Psoas muscle (tissue), 8 donors: ENCODE measurements around the gene KCTD16. TPM values are rescaled to one million over a fixed set of nuclear protein-coding genes. Genes with fewer than 3 reads are reported as not detected.

Experiments used
- ATAC-seq, 4 donors: fragments of 200-7000 bp; cut with Tn5 transposase; one replicate each; pipeline ENCODE4 v1.9.1; 2020; ENCODE audit warnings: moderate library complexity in 3 of 4, mild to moderate bottlenecking in 2 of 4
- DNase-seq, 2 donors: peaks; one replicate each; pipeline ENCODE4 v3.0.0-alpha.2; 2020
- H3K27ac ChIP-seq: fragments of 200-600 bp; one replicate; pipeline ENCODE4 v1.8.0; 2022
- H3K27me3 ChIP-seq, 3 donors: fragments of 200-600 bp in 1 of 3; one replicate each; pipeline versions ENCODE4 v1.6.1 to v1.8.0; 2013 to 2022; ENCODE audit warnings: low read length in 2 of 3, mild to moderate bottlenecking in 2 of 3, moderate library complexity in 1 of 3; ENCODE audit not compliant: insufficient read depth in 3 of 3
- H3K36me3 ChIP-seq, 2 donors: fragments of 200-600 bp in 1 of 2; one replicate each; pipeline versions ENCODE4 v1.6.1 to v1.8.0; 2013 to 2022; ENCODE audit warnings: low read depth in 1 of 2, mild to moderate bottlenecking in 1 of 2, moderate library complexity in 1 of 2; ENCODE audit not compliant: insufficient read depth in 1 of 2
- H3K4me1 ChIP-seq: fragments of 200-600 bp; one replicate; pipeline ENCODE4 v1.8.0; 2022
- H3K4me3 ChIP-seq: fragments of 200-600 bp; one replicate; pipeline ENCODE4 v1.8.0; 2022; ENCODE audit warnings: mild to moderate bottlenecking
- H3K9me3 ChIP-seq: fragments of 200-600 bp; one replicate; pipeline ENCODE4 v1.8.0; 2022
- WGBS, 3 donors: extraction: QIAGEN DNeasy Blood & Tissue Kit; methylation state at CpG; one replicate each; pipeline versions ENCODE4 v1.1.6 to v1.1.7; 2013; 5-methylcytosine and 5-hydroxymethylcytosine counted together
- intact Hi-C, 2 donors: fragments of 100-400 bp; cut with DNase I; formaldehyde crosslinking; loops; one replicate each; pipeline versions ENCODE4 v1.11.0 to v1.14.2; 2022
- polyA plus RNA-seq, 3 donors: library from polyadenylated mRNA; stranded (reverse); fragments of 200-250 nt; gene quantifications; one replicate each; pipeline ENCODE4 v1.2.3, GENCODE V29; 2013
- total RNA-seq, 4 donors: library from RNA; stranded (reverse); fragmentation: NEBNext Ultra II Directional in 2 of 4; extraction: Animal tissue kit (Norgen Biotek cat#: 25700) in 2 of 4; gene quantifications; one replicate each; pipeline versions ENCODE4 v1.2.1 to v1.2.4, GENCODE V29; 2021 to 2023
- TF ChIP-seq, protein P1 (sequence below): fragments of 200-600 bp; IDR thresholded peaks from one replicate; pipeline ENCODE4 v1.8.0; 2022; ENCODE audit warnings: antibody characterized with exemption
- donor health status: healthy with polysubstance abuse.
- donor health status: DM: no; HTN: no; CAD: no; lungs with moderate emphysema.
- donor health status: Bipolar disorder and iron deficiency.
- donor health status: healthy.
- donor health status: DM: yes; HTN: yes; CAD: no.
- donor health status: DM: no; HTN: no; CAD: no.
- donor health status: DM: no; HTN: no; CAD: no.
- donor health status: DM: yes; HTN: yes; CAD: no.

Gene KCTD16
- total and polyA plus RNA-seq, 7 donors: 0.01 to 0.04 (median 0.01) TPM; not detected in 4

DNA sequence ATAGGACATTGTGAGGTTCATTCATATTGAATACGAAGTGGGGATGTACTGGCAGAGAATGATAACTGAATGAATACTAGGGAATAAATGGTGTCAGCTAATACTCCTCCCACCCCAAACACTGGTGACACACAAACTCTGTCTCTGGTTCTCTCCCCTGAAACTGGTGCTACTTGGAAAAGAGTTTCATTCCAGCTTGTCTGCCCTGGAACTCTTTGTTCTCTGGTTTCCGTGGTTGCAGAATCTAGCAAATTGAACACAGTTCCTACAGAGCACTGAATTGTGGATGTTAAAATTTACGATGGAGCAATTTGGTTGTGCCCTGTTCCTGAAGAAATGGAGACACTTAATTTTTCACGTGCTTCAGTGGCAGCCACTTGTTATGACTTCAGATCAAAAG lies 181.7 kb downstream of the KCTD16 start:
- TF ChIP-seq, protein P1, sequence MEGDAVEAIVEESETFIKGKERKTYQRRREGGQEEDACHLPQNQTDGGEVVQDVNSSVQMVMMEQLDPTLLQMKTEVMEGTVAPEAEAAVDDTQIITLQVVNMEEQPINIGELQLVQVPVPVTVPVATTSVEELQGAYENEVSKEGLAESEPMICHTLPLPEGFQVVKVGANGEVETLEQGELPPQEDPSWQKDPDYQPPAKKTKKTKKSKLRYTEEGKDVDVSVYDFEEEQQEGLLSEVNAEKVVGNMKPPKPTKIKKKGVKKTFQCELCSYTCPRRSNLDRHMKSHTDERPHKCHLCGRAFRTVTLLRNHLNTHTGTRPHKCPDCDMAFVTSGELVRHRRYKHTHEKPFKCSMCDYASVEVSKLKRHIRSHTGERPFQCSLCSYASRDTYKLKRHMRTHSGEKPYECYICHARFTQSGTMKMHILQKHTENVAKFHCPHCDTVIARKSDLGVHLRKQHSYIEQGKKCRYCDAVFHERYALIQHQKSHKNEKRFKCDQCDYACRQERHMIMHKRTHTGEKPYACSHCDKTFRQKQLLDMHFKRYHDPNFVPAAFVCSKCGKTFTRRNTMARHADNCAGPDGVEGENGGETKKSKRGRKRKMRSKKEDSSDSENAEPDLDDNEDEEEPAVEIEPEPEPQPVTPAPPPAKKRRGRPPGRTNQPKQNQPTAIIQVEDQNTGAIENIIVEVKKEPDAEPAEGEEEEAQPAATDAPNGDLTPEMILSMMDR: no peak
- DNase-seq (no peak), ATAC-seq (no peak)
- no peak overlapping the region for H3K27ac ChIP-seq
- no peaks in the 10 kb centered on the region for H3K36me3 ChIP-seq
- no peak overlapping the region for H3K4me3 ChIP-seq
- no peaks in the 10 kb centered on the region for H3K9me3 ChIP-seq
- intact Hi-C loops: no loop called here
- H3K4me1 ChIP-seq: no peaks in the 10 kb centered on the region
- no peaks in the 10 kb centered on the region for H3K27me3 ChIP-seq
- 31 to 43% (median 35%) methylated on average over 4 of the region's 4 CpGs for WGBS, 3 donors

DNA sequence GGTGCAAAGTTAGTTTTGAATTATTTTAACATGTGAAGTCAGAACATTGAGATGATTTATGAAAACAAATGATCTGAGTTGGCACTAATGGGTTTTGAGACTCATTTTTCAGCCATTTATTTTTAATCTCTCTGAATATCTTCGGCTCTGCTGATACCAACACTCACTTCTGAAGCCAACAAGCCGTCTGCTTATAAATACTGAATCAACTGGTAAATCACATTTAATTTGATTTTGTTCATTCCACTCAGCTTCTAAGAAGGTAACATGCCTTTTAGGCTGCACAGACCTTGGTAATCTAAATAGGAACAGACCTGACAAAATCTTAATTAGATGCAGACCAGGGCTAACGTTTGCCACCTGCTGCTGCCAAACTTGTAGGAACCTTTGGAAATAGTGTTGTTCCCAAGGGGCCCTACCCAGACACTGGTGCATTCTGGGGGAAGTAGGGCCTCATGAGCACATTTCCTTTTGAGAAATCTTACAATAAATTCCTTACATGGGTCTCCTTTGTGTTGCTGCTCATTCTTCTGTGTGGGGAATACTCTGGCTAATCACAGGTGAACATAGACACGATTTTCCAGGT lies 182.2 kb downstream of the KCTD16 start:
- intact Hi-C loops: no loop called here
- DNase-seq (no peak), ATAC-seq (no peak)
- H3K4me1 ChIP-seq: no peaks in the 10 kb centered on the region
- TF ChIP-seq, protein P1: no peak
- H3K27ac ChIP-seq: no peak overlapping the region
- 22 to 24% (median 24%) methylated on average over 4 of the region's 4 CpGs for WGBS, 3 donors
- no peaks in the 10 kb centered on the region for H3K27me3 ChIP-seq
- no peaks in the 10 kb centered on the region for H3K36me3 ChIP-seq
- no peaks in the 10 kb centered on the region for H3K9me3 ChIP-seq
- no peak overlapping the region for H3K4me3 ChIP-seq

DNA sequence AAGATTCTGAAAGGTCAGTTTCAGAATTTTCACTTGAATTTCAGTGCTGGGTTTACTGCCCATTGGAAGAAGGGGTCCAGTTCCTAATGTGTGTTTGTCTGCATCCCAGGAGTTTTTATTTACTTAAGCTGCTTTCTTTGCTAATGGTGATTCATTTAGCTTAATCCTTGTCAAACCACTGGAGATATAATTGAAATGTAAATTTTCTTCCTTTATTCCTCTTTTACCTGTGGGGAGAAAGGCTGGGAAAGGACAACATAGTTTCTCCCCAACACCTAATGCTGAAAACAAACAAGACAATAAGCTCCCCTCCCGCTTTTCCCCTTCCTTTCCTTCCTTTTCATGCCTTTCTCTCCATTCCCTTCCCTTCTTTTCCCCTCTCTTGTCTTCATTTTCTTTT lies 185.8 kb downstream of the KCTD16 start:
- DNase-seq (no peak), ATAC-seq (no peak)
- Histone ChIP-seq H3K27me3 (no peaks in the 10 kb centered on the region), H3K36me3 (no peaks in the 10 kb centered on the region), H3K4me1 (no peaks in the 10 kb centered on the region), H3K27ac (no peak overlapping the region), H3K4me3 (no peak overlapping the region), H3K9me3 (no peaks in the 10 kb centered on the region)
- 73 to 74% (median 73%) methylated on average over 1 of the region's 1 CpG for WGBS, 3 donors
- TF ChIP-seq, protein P1: no peak
- intact Hi-C loops: no loop called here

DNA sequence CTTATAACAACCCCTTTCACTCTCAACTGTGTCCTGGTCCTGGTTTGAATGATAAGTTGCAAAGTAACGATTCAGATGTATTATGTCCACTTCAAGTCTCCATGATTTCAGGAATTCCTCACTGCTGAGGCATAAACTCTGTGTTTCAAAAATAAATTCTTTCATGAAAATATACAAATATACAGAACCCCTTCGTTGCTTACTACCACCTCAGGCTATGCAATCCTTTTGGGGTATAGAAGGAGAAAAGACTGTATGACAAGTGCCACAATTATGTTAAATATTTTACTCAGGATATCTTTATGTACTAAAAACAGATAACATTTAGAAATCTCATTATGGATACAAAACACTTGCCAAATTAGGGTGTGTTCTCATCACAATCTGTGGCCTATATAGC lies 190.7 kb downstream of the KCTD16 start:
- intact Hi-C loops: no loop called here
- WGBS, 3 donors: 83 to 89% (median 84%) methylated on average over 2 of the region's 2 CpGs
- DNase-seq (no peak), ATAC-seq (no peak)
- no peak overlapping the region for H3K4me3 ChIP-seq
- no peaks in the 10 kb centered on the region for H3K4me1 ChIP-seq
- H3K27me3 ChIP-seq: no peaks in the 10 kb centered on the region
- H3K36me3 ChIP-seq: no peaks in the 10 kb centered on the region
- no peak overlapping the region for H3K27ac ChIP-seq
- H3K9me3 ChIP-seq: no peaks in the 10 kb centered on the region
- TF ChIP-seq, protein P1: no peak

DNA sequence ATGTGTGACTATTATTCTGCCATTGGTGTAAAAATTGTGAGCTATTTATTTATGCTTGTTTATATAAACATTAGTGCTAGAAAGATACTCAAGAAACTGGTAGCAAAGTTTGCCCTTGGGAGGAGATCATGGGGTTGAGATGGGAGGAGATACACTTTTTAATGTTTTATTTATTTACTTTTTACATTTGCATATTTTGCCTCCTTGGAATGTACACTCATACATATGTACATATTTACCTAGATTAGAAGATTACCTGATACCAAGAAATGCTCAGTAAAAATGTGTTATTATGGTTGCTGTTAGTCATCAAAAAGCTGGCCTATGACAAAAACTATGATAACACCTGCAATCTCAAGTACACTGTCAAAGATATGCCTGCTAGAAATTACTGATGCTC lies 195.2 kb downstream of the KCTD16 start:
- no peak for DNase-seq
- Histone ChIP-seq H3K27ac (no peak overlapping the region), H3K4me3 (no peak overlapping the region), H3K36me3 (no peaks in the 10 kb centered on the region), H3K4me1 (no peaks in the 10 kb centered on the region), H3K27me3 (no peaks in the 10 kb centered on the region), H3K9me3 (no peaks in the 10 kb centered on the region)
- ATAC-seq: no peak
- intact Hi-C loops: no loop called here
- TF ChIP-seq, protein P1: no peak
